GM12873 (cell line): Measurements from ENCODE around the gene ANAPC15.
A peak's percentile ranks its signal among the peaks of the same experiment; 100 is the strongest.

ENCODE experiments used
- CTCF ChIP-seq: IDR thresholded peaks from 2 replicates; pipeline ENCODE4 v1.5.1; 2012; ENCODE audit warnings: low read depth, mild to moderate bottlenecking, moderate library complexity, low read length, control low read depth; ENCODE audit not compliant: insufficient read depth; ENCODE audit errors: missing control alignments

Gene ANAPC15

GRCh38 chr11:72103754-72104167, 8.7 kb downstream of the ANAPC15 start:
- TF ChIP-seq CTCF, result no peak

DNA sequence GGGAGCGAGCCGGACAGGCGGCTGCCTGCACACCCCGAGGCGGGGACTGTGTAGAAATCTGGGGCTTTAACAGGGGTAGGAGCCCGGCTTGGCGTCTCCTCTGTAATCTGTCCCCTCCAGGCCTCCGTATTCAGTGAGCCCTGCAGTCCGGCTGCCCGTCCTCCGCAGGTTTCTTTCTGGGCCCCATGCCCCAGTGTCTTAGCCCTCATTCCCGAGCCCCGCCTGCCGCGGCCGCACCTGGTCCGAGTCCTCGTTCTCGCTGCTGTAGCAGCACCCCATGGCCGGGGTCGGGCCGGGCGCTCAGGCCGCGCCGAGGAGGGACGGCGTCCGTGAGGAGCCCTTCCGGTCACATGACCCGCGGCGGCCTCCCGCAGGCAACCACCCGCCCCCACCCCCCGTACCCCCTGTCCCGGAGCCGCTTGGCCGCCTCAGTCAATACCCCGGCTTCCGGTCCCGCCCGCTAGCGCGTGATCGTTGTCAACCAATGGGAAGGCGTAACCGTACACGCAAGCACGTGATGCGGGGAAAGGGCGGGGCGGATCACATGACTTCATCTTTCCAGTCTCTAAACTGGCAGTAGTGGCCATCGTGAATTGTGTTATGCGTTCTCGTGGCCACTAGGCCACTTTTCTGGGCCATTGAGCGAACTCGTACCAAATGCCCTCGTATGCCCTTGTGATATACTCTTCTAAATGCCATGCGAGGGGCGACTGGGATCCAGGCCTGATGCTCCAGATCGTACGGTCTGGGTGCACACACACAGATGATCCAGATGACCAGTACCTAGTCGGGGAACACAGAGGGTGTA, 9.3 kb downstream of the ANAPC15 start, which contains the start of gene LAMTOR1:
Gene LAMTOR1 (minus strand): TSS at position 352 of the 808 bp plus-strand sequence. CDS start 73 bp downstream, at position 279.
- peak; percentile 58 for TF ChIP-seq CTCF

DNA sequence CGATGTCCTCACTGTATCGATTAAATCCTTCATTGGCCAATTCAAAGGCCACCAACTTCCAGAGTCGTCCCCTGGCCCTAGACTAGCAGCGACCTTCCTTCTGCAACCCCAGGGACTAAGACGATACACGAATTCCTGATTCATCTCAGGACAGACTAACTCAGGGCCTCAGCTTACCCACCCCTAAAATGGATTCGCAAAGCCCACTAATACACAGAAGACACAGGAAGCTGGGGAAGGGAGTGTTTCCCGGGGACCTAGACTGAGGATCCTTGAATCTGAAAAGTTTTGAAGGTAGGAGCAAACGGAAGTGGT, 9.9 kb downstream of the ANAPC15 start:
- no peak for TF ChIP-seq CTCF

DNA sequence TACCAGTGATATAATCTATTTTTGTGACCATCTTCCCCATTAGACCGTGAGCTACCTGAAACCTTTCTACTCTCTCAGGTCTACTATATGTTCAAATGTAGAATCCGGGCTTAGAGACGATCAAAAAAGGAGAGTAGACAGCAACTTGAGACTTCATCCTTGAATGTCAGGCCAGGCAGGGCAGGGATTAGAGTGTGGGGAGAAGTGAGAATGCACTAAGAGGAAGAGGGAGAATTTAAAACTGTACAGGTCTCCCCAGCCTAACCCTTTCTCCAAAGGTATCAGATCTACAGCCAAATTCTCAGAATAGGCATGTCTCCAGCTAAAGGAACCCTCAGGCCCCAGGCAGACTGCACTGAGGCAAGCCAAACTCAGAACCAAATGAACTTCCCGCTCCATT, 10.3 kb downstream of the ANAPC15 start:
- no peak for TF ChIP-seq CTCF

- TF ChIP-seq CTCF, result no peak
Observed at GRCh38 chr11:72100462-72100861, 12.0 kb downstream of the ANAPC15 start.

DNA sequence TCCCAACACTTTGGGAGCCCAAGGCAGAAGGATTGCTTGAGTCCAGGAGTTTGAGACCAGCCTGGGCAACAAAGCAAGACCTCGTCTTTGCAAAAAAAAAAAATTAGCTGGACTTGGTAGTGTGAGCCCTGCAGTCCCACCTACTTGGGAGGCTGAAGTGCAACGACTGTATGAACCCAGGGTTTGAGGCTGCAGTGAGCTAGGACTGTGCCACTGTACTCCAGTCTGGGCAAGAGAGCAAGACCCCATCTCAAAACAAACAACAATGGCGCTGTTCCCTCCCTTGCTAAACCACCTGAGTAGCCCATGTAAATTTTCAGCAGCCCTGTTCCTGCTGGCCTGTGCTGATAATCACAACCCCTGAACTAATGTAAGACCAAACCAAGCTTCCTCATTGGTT, 12.5 kb downstream of the ANAPC15 start:
- TF ChIP-seq CTCF, result no peak

- TF ChIP-seq CTCF, result no peak
Observed at GRCh38 chr11:72098741-72099140, 13.8 kb downstream of the ANAPC15 start.
